Cardiac fibroblast (primary cell): ENCODE measurements around the gene SPAAR.
"Not testable (repeated sequence)": the region's sequence is repeated elsewhere in the genome, so short reads cannot be mapped to it uniquely, and the experiment has no call there.

Experiments
- DNase-seq, 2 donors: peaks; one replicate each; pipeline versions ENCODE4 v3.0.0 to v3.0.0-alpha.2; 2010; ENCODE audit warnings: low read depth in 2 of 2
- H3K4me3 ChIP-seq, 2 donors: replicated peaks in 1 of 2; 1 replicate in 1 of 2; 2 replicates in 1 of 2; pipeline ENCODE4 v1.5.1; 2011; ENCODE audit warnings: low read depth in 2 of 2, low read length in 2 of 2, mild to moderate bottlenecking in 2 of 2, moderate library complexity in 1 of 2
- CTCF ChIP-seq: IDR thresholded peaks from one replicate; pipeline ENCODE4 v1.5.1; 2011; ENCODE audit warnings: low read depth, mild to moderate bottlenecking, low read length, inconsistent platforms

The SPAAR gene

GRCh38 chr9:35882263-35882848 is 26.9 kb upstream of the SPAAR start:
- TF ChIP-seq CTCF = peak; percentile 96
- no peak overlapping the region for H3K4me3 ChIP-seq
- DNase-seq = peak; percentile 82 to 83

GRCh38 chr9:35882996-35883395 is 26.3 kb upstream of the SPAAR start:
- DNase-seq = peak in 1 of 2 donors; percentile 34

GRCh38 chr9:35884908-35885307 is 24.4 kb upstream of the SPAAR start:
- not testable (repeated sequence) for DNase-seq, H3K4me3 ChIP-seq

More at GRCh38 chr9:35882996-35883395, 26.3 kb upstream of the SPAAR start:
- H3K4me3 ChIP-seq = no peak overlapping the region
- TF ChIP-seq CTCF = no peak

- no peak overlapping the region for H3K4me3 ChIP-seq
- TF ChIP-seq CTCF = no peak
- DNase-seq = peak in 1 of 2 donors; percentile 28
Observed at GRCh38 chr9:35891646-35892045, 17.6 kb upstream of the SPAAR start.

- no peak for TF ChIP-seq CTCF
- no peak overlapping the region for H3K4me3 ChIP-seq
- DNase-seq = no peak
Observed at GRCh38 chr9:35892051-35892450, 17.2 kb upstream of the SPAAR start.

- no peak for TF ChIP-seq CTCF
- no peak overlapping the region for H3K4me3 ChIP-seq
- no peak for DNase-seq
Observed at GRCh38 chr9:35896570-35896969, 12.7 kb upstream of the SPAAR start.

- DNase-seq = not testable (repeated sequence)
Observed at GRCh38 chr9:35897376-35898099, 11.8 kb upstream of the SPAAR start.

GRCh38 chr9:35898337-35898736 is 11.0 kb upstream of the SPAAR start:
- DNase-seq = no peak
- no peak overlapping the region for H3K4me3 ChIP-seq
- no peak for TF ChIP-seq CTCF

More at GRCh38 chr9:35897376-35898099, 11.8 kb upstream of the SPAAR start:
- not testable (repeated sequence) for H3K4me3 ChIP-seq
